SU-DHL-6 (cell line): ENCODE measurements around the gene CNP.

Experiments used
- H2AFZ ChIP-seq: fragments of 200-600 bp; sonication (generic); 2 replicates; pipeline ENCODE4 v1.6.1; 2014; ENCODE audit warnings: low read depth, mild to moderate bottlenecking, moderate library complexity, mixed read lengths, antibody characterized with exemption, low read length; ENCODE audit not compliant: severe bottlenecking
- H3F3A ChIP-seq: fragments of 200-600 bp; shearing (Covaris generic); 2 replicates; pipeline ENCODE4 v1.6.0; 2016; ENCODE audit warnings: antibody characterized with exemption, mild to moderate bottlenecking; ENCODE audit not compliant: insufficient read depth
- H3K27ac ChIP-seq: fragments of 200-600 bp; sonication (generic); 2 replicates; pipeline ENCODE4 v1.5.1; 2016; ENCODE audit warnings: low read depth, mild to moderate bottlenecking, low read length, moderate library complexity, mixed read lengths
- H3K27me3 ChIP-seq: fragments of 200-600 bp; sonication (generic), shearing (Covaris generic); 2 replicates; pipeline ENCODE4 v1.6.0; 2014; ENCODE audit warnings: mild to moderate bottlenecking, low read length
- H3K36me3 ChIP-seq: fragments of 200-600 bp; sonication (generic); 2 replicates; pipeline ENCODE4 v1.6.1; 2014; ENCODE audit warnings: mild to moderate bottlenecking, low read length, mixed read lengths
- H3K4me2 ChIP-seq: fragments of 300-600, 200-600 bp; shearing (Covaris generic), sonication (generic); 2 replicates; pipeline ENCODE4 v1.6.0; 2014; ENCODE audit warnings: low read length, low read depth, mild to moderate bottlenecking; ENCODE audit not compliant: poor library complexity, severe bottlenecking
- H3K4me3 ChIP-seq: fragments of 200-600 bp; sonication (generic); 2 replicates; pipeline ENCODE4 v1.5.1; 2014; ENCODE audit warnings: antibody characterized with exemption, low read length, mild to moderate bottlenecking, mixed read lengths; ENCODE audit not compliant: insufficient read depth, poor library complexity, severe bottlenecking
- H3K79me2 ChIP-seq: fragments of 200-600 bp; sonication (generic); 2 replicates; pipeline ENCODE4 v1.6.1; 2014; ENCODE audit warnings: mild to moderate bottlenecking, low read length, moderate library complexity; ENCODE audit not compliant: insufficient read depth
- H3K9ac ChIP-seq: fragments of 200-600 bp; sonication (generic); 2 replicates; pipeline ENCODE4 v1.7.0; 2014; ENCODE audit warnings: mild to moderate bottlenecking, low read length
- H3K9me2 ChIP-seq: fragments of 200-600 bp; sonication (generic); replicated peaks from 2 replicates; pipeline ENCODE4 v1.6.1; 2014; ENCODE audit warnings: low read length; ENCODE audit not compliant: insufficient read depth
- H3K9me3 ChIP-seq: fragments of 200-600 bp; sonication (generic); 2 replicates; pipeline ENCODE4 v1.6.1; 2014; ENCODE audit warnings: low read length, mixed read lengths; ENCODE audit not compliant: insufficient read depth
- H4K20me1 ChIP-seq: fragments of 200-600 bp; sonication (generic); 2 replicates; pipeline ENCODE4 v1.6.1; 2014; ENCODE audit warnings: low read depth, mild to moderate bottlenecking, antibody characterized with exemption, low read length, moderate library complexity, mixed read lengths
- EZH2phosphoT487 ChIP-seq: fragments of 200-600 bp; sonication (generic), shearing (Covaris generic); conservative IDR thresholded peaks from 2 replicates; pipeline ENCODE4 v1.6.1; 2018; ENCODE audit warnings: mild to moderate bottlenecking, antibody characterized with exemption, low read length, moderate library complexity, mixed read lengths
- TF ChIP-seq, protein P1 (sequence below): fragments of 200-600 bp; sonication (generic); IDR thresholded peaks from one replicate; pipeline ENCODE4 v1.5.1; 2017; ENCODE audit warnings: antibody characterized with exemption, mild to moderate bottlenecking, low read length, moderate library complexity; ENCODE audit not compliant: insufficient read depth, poor library complexity, severe bottlenecking

Gene CNP

DNA sequence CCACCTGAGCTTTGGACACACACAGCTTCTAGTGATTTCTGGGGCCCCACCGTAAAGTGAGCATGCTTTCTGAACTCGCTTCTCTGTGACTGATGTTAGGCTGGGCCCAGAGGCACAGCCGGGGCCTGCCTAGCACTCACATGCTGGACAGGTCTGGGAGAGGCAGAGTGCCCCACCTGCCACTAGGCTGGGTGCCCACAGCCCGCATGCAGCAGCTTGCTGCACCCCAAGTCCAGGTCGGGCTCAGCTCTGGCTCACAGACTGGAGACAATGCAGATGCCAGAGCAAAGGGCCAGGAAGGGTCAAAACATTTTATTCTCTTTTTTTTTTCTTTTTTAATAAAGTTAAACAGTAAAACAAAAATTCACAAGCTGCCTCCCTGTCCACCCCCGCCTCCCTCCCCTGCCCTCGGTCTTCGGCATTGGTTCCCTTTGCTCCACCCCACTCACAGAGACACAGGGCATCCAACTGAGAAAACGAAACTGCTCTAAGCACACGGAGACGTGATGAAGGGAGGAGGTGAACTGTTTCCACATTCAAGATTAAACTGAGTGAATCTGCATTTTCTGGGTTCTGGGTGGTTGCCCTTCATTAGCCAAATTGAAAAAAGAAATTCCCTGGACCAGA is 9.7 kb downstream of the CNP start:
- H3K79me2 ChIP-seq, result no peaks in the 10 kb centered on the region
- no peaks in the 10 kb centered on the region for H3K27me3 ChIP-seq
- H3F3A ChIP-seq, result no peaks in the 10 kb centered on the region; the same call in 1 of the 2 replicates
- H4K20me1 ChIP-seq, result no peaks in the 10 kb centered on the region
- no peak overlapping the region for H3K4me3 ChIP-seq
- H3K9ac ChIP-seq, result no peak overlapping the region
- H2AFZ ChIP-seq, result no peak overlapping the region
- TF ChIP-seq, protein P1, sequence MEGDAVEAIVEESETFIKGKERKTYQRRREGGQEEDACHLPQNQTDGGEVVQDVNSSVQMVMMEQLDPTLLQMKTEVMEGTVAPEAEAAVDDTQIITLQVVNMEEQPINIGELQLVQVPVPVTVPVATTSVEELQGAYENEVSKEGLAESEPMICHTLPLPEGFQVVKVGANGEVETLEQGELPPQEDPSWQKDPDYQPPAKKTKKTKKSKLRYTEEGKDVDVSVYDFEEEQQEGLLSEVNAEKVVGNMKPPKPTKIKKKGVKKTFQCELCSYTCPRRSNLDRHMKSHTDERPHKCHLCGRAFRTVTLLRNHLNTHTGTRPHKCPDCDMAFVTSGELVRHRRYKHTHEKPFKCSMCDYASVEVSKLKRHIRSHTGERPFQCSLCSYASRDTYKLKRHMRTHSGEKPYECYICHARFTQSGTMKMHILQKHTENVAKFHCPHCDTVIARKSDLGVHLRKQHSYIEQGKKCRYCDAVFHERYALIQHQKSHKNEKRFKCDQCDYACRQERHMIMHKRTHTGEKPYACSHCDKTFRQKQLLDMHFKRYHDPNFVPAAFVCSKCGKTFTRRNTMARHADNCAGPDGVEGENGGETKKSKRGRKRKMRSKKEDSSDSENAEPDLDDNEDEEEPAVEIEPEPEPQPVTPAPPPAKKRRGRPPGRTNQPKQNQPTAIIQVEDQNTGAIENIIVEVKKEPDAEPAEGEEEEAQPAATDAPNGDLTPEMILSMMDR, result no peak
- no peak for TF ChIP-seq EZH2phosphoT487
- H3K9me2 ChIP-seq, result no peaks in the 10 kb centered on the region
- no peak overlapping the region for H3K4me2 ChIP-seq
- 0 out of 2 replicates have a peak, but pooled peaks cover 2% of the 10 kb centered on the region for H3K36me3 ChIP-seq
- H3K27ac ChIP-seq, result no peak overlapping the region
- H3K9me3 ChIP-seq, result no peaks in the 10 kb centered on the region

- Histone ChIP-seq H3K4me2 (no peak overlapping the region), H3K9ac (no peak overlapping the region), H3K27me3 (no peaks in the 10 kb centered on the region), H2AFZ (no peak overlapping the region), H3K27ac (no peak overlapping the region), H3K36me3 (0 out of 2 replicates have a peak, but pooled peaks cover 2% of the 10 kb centered on the region), H4K20me1 (no peaks in the 10 kb centered on the region), H3K9me2 (no peaks in the 10 kb centered on the region), H3K4me3 (no peak overlapping the region), H3K9me3 (no peaks in the 10 kb centered on the region), H3F3A (no peaks in the 10 kb centered on the region; the same call in 1 of the 2 replicates), H3K79me2 (no peaks in the 10 kb centered on the region)
- TF ChIP-seq EZH2phosphoT487, result no peak
- TF ChIP-seq, protein P1, result no peak
These were observed 11.4 kb downstream of the CNP start for GRCh38 chr17:41977991-41978390.

- TF ChIP-seq, protein P1, result no peak
- TF ChIP-seq EZH2phosphoT487, result no peak
- Histone ChIP-seq H3K9ac (no peak overlapping the region), H3K9me2 (no peaks in the 10 kb centered on the region), H4K20me1 (no peaks in the 10 kb centered on the region), H3K27me3 (no peaks in the 10 kb centered on the region), H3K4me3 (no peak overlapping the region), H3K36me3 (peaks cover 12% of the 10 kb centered on the region; the same call in 1 of the 2 replicates), H3K79me2 (no peaks in the 10 kb centered on the region), H3F3A (no peaks in the 10 kb centered on the region), H3K9me3 (no peaks in the 10 kb centered on the region), H3K27ac (no peak overlapping the region), H2AFZ (no peak overlapping the region), H3K4me2 (no peak overlapping the region)
These were observed 15.6 kb downstream of the CNP start for GRCh38 chr17:41982026-41982760.
